K562 (cell line): ENCODE measurements around the gene MTMR4.

Source experiments
- BRF1 ChIP-seq: IDR thresholded peaks from 3 replicates; pipeline ENCODE4 v1.6.1; 2011; ENCODE audit warnings: borderline replicate concordance, mild to moderate bottlenecking; ENCODE audit not compliant: insufficient read length; ENCODE audit errors: extremely low read depth
- CHD2 ChIP-seq: IDR thresholded peaks from 2 replicates; pipeline ENCODE4 v1.6.1; 2011; ENCODE audit warnings: low read depth, low read length
- CTCF ChIP-seq, 3 experiments: IDR thresholded peaks in 2 of 3; conservative IDR thresholded peaks in 1 of 3; 2 replicates each; pipeline ENCODE4 v1.5.1; 2011 to 2012; ENCODE audit warnings: low read length in 3 of 3, mild to moderate bottlenecking in 3 of 3, control low read depth in 2 of 3, improper control_type of control experiment in 1 of 3, inconsistent platforms in 1 of 3, low read depth in 1 of 3, mixed read lengths in 1 of 3, moderate library complexity in 1 of 3; ENCODE audit not compliant: insufficient read depth in 2 of 3
- GABPB1 ChIP-seq: sonication (generic); formaldehyde crosslinking; IDR thresholded peaks from 2 replicates; pipeline ENCODE4 v1.8.0; 2022; ENCODE audit warnings: mild to moderate bottlenecking, missing genetic modification reagents
- NFATC3 ChIP-seq: fragments of 450-650 bp; IDR thresholded peaks from 2 replicates; pipeline ENCODE4 v1.6.1; 2017; ENCODE audit warnings: mild to moderate bottlenecking
- POU5F1 ChIP-seq: fragments of 150-350 bp; IDR thresholded peaks from 2 replicates; pipeline ENCODE4 v1.6.1; 2014; ENCODE audit warnings: borderline replicate concordance, low read length, low read depth, mild to moderate bottlenecking; ENCODE audit not compliant: partially characterized antibody
- TARDBP ChIP-seq: fragments of 450-650 bp; IDR thresholded peaks from 2 replicates; pipeline ENCODE4 v1.6.1; 2016
- ZFP36 ChIP-seq: fragments of 150-350 bp; IDR thresholded peaks from 2 replicates; pipeline ENCODE4 v1.6.1; 2018; ENCODE audit warnings: low read length, low read depth; ENCODE audit not compliant: partially characterized antibody

- no peak for TF ChIP-seq CTCF (IDR thresholded peaks at IDR 0.05 in 2 of 3, conservative IDR thresholded peaks at IDR 0.05 in 1 of 3; ENCODE audit: insufficient read depth in 2 of 3, low read depth in 1 of 3, low read length in 3 of 3)
- TF ChIP-seq BRF1: no peak
- no peak for TF ChIP-seq GABPB1 (CRISPR knock-in tag)
- no peak for TF ChIP-seq CHD2
- TF ChIP-seq POU5F1: no peak
- no peak for TF ChIP-seq TARDBP
- TF ChIP-seq ZFP36: no peak
- TF ChIP-seq NFATC3: no peak
Observed at GRCh38 chr17:58506354-58507080, 7.9 kb downstream of the MTMR4 start.
